Pancreas (tissue), 10 donors: ENCODE results near the gene LRG1. TPM values are rescaled to one million over a fixed set of nuclear protein-coding genes. Genes with fewer than 3 reads are reported as not detected.
A peak's percentile ranks its signal among the peaks of the same experiment; 100 is the strongest.

Source experiments
- ATAC-seq, 4 donors: fragments of 200-7000 bp; cut with Tn5 transposase; one replicate each; pipeline versions ENCODE4 v1.8.0 to v1.9.1; 2020; ENCODE audit warnings: mild to moderate bottlenecking in 4 of 4, moderate library complexity in 4 of 4
- DNase-seq, 6 donors: peaks; one replicate each; pipeline ENCODE4 v3.0.0-alpha.2; 2020
- FAIRE-seq: peaks from 2 replicates; lab custom pipeline; 2012; peaks lifted over from hg19 to GRCh38; lab: Jason Lieb, UNC
- H3K27ac ChIP-seq, 4 donors: fragments of 200-600 bp; sonication (generic); 1 replicate in 3 of 4; 2 replicates in 1 of 4; pipeline versions ENCODE4 v1.5.0 to v1.8.0; 2020
- H3K27me3 ChIP-seq, 4 donors: fragments of 200-600 bp; one replicate each; pipeline ENCODE4 v1.8.0; 2021
- H3K36me3 ChIP-seq, 3 donors: fragments of 200-600 bp; sonication (generic) in 1 of 3; one replicate each; pipeline versions ENCODE4 v1.5.0 to v1.8.0; 2020 to 2021
- H3K4me1 ChIP-seq, 3 donors: fragments of 200-600 bp; one replicate each; pipeline ENCODE4 v1.8.0; 2021
- H3K4me3 ChIP-seq, 4 donors: fragments of 200-600 bp; sonication (generic) in 2 of 4; one replicate each; pipeline versions ENCODE4 v1.5.0 to v1.8.0; 2020 to 2021
- H3K9me3 ChIP-seq, 4 donors: fragments of 200-600 bp; one replicate each; pipeline ENCODE4 v1.8.0; 2021
- WGBS, 2 donors: extraction: QIAGEN DNeasy Blood & Tissue Kit; methylation state at CpG; one replicate each; pipeline ENCODE4 v1.1.7; 2013; 5-methylcytosine and 5-hydroxymethylcytosine counted together
- intact Hi-C, 3 donors: fragments of 100-400 bp; cut with DNase I; formaldehyde crosslinking; loops; one replicate each; pipeline versions ENCODE4 v1.11.1 to v1.14.2; 2022
- polyA plus RNA-seq, 2 donors: library from polyadenylated mRNA; stranded (reverse); fragments of 200-250 nt; gene quantifications; one replicate each; pipeline ENCODE4 v1.2.3, GENCODE V29; 2013
- total RNA-seq, 6 donors: library from RNA; stranded (reverse); fragmentation: NEBNext Ultra II Directional in 4 of 6; extraction: Animal tissue kit (Norgen Biotek cat#: 25700) in 4 of 6; gene quantifications; one replicate each; pipeline versions ENCODE4 v1.2.1 to v1.2.4, GENCODE V29; 2021 to 2023
- TF ChIP-seq, protein P1 (sequence below), 4 donors: fragments of 200-600 bp; sonication (generic) in 3 of 4; IDR thresholded peaks; one replicate each; pipeline versions ENCODE4 v1.5.0 to v1.8.0; 2021; ENCODE audit warnings: antibody characterized with exemption in 4 of 4
- donor health status: healthy with polysubstance abuse.
- donor health status: DM: no; HTN: no; CAD: no; lungs with moderate emphysema.
- donor health status: DM: no; HTN: no; CAD: no.
- donor health status: control.
- donor health status: control.
- donor health status: Bipolar disorder and iron deficiency.
- donor health status: DM: yes; HTN: yes; CAD: no.
- donor health status: DM: no; HTN: no; CAD: no.
- donor health status: DM: no; HTN: no; CAD: no.
- donor health status: DM: yes; HTN: yes; CAD: no.

Gene LRG1
- total and polyA plus RNA-seq, 8 donors: 7.9 to 53.6 (median 18.7) TPM

DNA sequence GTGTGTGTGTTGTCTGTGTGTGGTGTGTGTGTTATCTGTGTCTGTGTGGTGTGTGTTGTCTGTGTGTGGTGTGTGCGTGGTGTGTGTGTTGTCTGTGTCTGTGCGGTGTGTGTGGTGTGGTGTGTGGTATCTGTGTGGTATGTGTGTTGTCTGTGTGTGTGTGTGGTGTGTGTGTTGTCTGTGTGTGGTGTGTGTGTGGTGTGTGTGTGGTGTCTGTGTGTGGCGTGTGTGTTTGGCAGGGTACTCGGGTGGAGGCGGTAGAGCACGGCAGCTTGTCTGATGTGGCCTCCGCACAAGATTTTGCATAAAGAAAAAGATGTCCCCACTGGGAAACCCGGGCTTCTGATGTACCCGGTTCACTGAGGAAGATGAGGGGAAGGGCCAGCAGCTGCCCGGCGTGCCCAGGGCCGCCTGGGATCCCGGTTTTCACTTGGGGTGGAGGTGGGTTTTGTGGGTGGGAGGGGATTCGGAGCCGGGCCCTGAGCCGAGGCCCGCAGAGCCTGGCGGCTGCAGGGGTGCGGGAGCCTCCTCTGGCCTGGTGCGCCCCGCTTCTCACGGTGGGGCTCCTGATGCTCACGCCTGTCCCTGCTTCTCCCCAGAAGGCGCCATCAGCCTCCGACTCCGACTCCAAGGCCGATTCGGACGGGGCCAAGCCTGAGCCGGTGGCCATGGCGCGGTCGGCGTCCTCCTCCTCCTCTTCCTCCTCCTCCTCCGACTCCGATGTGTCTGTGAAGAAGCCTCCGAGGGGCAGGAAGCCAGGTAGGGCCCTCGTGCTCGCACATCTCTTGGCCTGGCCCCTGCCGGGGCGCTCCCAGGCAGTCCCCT is 46.5 kb downstream of the LRG1 start:
- WGBS, 2 donors: 95 to 97% methylated on average over 41 of the region's 41 CpGs
- Histone ChIP-seq H3K9me3 (no peaks in the 10 kb centered on the region), H3K4me3 (no peak overlapping the region), H3K27me3 (no peaks in the 10 kb centered on the region), H3K36me3 (peaks cover 4 to 33% (median 16%) of the 10 kb centered on the region in 3 donors), H3K4me1 (no peaks in the 10 kb centered on the region), H3K27ac (no peak overlapping the region)
- ATAC-seq (no peak), FAIRE-seq (no peak), DNase-seq (peak in 2 of 6 donors; percentile 46 to 57)
- TF ChIP-seq, protein P1, sequence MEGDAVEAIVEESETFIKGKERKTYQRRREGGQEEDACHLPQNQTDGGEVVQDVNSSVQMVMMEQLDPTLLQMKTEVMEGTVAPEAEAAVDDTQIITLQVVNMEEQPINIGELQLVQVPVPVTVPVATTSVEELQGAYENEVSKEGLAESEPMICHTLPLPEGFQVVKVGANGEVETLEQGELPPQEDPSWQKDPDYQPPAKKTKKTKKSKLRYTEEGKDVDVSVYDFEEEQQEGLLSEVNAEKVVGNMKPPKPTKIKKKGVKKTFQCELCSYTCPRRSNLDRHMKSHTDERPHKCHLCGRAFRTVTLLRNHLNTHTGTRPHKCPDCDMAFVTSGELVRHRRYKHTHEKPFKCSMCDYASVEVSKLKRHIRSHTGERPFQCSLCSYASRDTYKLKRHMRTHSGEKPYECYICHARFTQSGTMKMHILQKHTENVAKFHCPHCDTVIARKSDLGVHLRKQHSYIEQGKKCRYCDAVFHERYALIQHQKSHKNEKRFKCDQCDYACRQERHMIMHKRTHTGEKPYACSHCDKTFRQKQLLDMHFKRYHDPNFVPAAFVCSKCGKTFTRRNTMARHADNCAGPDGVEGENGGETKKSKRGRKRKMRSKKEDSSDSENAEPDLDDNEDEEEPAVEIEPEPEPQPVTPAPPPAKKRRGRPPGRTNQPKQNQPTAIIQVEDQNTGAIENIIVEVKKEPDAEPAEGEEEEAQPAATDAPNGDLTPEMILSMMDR (IDR thresholded peaks at IDR 0.05): no peak
- intact Hi-C loops: no loop called here

DNA sequence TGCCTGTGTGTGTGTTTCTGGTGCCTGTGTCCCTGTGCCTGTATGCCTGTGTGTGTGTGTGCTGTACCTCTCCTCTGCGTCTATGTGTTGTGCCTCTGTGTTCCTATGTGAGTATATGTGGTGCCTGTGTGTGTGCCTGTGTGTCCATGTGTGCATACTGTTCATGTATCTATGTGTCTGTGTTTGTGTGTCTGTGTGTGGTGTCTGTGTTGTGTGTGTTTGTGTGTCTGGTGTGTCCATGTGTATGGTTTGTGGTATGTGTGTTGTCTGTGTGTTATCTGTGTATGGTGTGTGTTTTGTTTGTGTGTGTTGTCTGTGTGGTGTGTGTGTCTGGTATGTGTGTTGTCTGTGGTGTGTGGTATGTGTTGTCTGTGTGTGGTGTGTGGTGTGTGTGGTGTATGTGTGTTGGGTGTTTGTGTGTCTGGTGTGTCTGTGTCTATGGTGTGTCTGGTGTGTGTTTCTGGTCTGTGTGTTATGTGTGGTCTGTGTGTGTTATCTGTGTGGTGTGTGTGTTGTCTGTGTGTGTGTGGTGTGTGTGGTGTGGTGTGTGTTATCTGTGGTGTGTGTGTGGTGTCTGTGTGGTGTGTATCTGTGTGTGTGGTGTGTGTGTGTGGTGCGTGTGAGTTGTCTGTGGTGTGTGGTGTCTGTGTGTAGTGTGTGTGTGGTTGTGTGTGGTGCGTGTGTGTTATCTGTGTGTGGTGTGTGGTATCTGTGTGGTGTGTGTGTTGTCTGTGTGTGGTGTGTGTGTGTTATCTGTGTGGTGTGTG is 47.3 kb downstream of the LRG1 start:
- H3K27ac ChIP-seq: no peak overlapping the region
- H3K4me1 ChIP-seq: no peaks in the 10 kb centered on the region
- intact Hi-C loops: no loop called here
- FAIRE-seq: no peak
- no peaks in the 10 kb centered on the region for H3K9me3 ChIP-seq
- peaks cover 4 to 27% (median 16%) of the 10 kb centered on the region in 3 donors for H3K36me3 ChIP-seq
- no peaks in the 10 kb centered on the region for H3K27me3 ChIP-seq
- no peak for DNase-seq
- no peak for ATAC-seq
- H3K4me3 ChIP-seq: no peak overlapping the region
- 94 to 99% methylated on average over 3 of the region's 3 CpGs for WGBS, 2 donors
- TF ChIP-seq, protein P1 (IDR thresholded peaks at IDR 0.05): no peak

DNA sequence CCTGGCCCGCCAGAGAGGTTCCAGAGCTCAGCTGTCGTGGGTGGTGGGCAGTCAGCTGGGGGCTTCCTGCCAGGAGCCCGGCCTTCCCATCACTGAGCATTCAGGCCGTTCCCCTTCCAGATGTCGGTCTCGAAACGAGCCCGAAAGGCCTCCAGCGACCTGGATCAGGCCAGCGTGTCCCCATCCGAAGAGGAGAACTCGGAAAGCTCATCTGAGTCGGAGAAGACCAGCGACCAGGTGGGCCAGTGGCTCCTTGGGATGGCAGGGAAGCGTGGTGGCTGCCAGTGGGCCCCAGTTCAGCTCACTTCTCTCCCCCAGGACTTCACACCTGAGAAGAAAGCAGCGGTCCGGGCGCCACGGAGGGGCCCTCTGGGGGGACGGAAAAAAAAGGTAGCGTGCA is 48.4 kb downstream of the LRG1 start:
- WGBS, 2 donors: 96 to 98% methylated on average over 21 of the region's 21 CpGs
- Histone ChIP-seq H3K4me1 (no peaks in the 10 kb centered on the region), H3K36me3 (peaks cover 4 to 27% (median 16%) of the 10 kb centered on the region in 3 donors), H3K9me3 (no peaks in the 10 kb centered on the region), H3K27ac (no peak overlapping the region), H3K27me3 (no peaks in the 10 kb centered on the region), H3K4me3 (no peak overlapping the region)
- TF ChIP-seq, protein P1 (IDR thresholded peaks at IDR 0.05): no peak
- peak in 1 of 6 donors; percentile 14 for DNase-seq
- ATAC-seq: no peak
- FAIRE-seq: no peak
- intact Hi-C loops: no loop called here

DNA sequence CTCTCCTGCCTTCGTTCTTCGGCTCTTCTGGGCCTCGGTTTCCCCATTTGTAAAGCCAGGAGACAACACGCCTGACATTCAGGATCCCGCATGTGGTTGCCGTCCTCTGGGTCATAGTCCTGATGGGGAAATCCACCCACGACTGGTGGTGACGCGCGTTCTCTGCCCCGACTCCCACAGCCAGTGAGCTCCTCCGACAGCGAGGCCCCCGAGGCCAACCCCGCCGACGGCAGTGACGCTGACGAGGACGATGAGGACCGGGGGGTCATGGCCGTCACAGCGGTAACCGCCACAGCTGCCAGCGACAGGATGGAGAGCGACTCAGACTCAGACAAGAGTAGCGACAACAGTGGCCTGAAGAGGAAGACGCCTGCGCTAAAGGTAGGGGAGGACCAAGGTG is 51.3 kb downstream of the LRG1 start:
- intact Hi-C loops: no loop called here
- Histone ChIP-seq H3K27ac (no peak overlapping the region), H3K27me3 (no peaks in the 10 kb centered on the region), H3K4me3 (no peak overlapping the region), H3K9me3 (no peaks in the 10 kb centered on the region), H3K4me1 (no peaks in the 10 kb centered on the region), H3K36me3 (peaks cover 0 to 9% (median 6%) of the 10 kb centered on the region in 3 donors)
- WGBS, 2 donors: 92 to 94% methylated on average over 29 of the region's 29 CpGs
- TF ChIP-seq, protein P1 (IDR thresholded peaks at IDR 0.05): no peak
- DNase-seq (no peak), FAIRE-seq (no peak), ATAC-seq (no peak)
